Measurements from ENCODE around the gene FAM174C.
A peak's percentile ranks its signal among the peaks of the same experiment; 100 is the strongest.

FAM174C gene

DNA sequence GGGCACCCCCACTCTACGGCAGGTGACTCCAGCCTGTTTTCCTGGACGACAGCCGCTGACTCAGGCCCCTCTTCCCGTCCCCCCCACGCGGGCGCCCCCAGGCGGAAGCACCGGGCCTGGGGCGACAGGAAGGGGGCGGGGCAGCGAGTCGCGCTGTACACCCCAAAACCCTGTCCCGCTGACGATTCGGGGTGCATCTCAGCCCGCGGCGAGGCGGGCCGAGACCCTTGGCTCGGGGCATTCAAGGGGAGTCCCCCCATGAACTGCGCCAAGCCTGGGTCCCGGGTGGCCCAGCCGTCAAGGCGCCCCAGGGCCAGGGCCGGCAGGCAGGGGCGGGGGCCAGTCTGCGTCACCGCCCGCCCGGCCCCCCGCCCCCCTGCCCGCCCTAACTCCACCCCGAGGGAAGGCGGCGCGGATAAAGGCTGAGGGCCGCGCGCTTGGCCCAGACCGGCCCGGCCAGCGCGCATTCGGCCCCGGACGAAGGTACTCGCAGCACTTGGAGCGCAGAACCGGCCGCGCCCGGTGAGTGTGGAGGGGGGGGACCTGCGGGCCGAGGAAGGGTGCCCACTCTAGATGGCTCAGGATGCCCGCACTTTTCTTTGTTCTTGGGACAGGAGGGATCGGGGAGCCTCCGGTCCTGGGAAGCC, 27.1 kb upstream of the FAM174C start, which contains the start of gene MIDN:
Gene MIDN, plus strand, starts transcription at position 445 of the 647 bp plus-strand sequence. CDS start 1,714 bp downstream, outside the sequence.
- DNase-seq = peak; percentile 77
- in situ Hi-C loops (cut with HindIII; ENCODE audit: low pct_ligation_motif_present, low pct_unique_long_range_greater_than_20kb, low sequenced_read_pairs) = no loop called here

DNA sequence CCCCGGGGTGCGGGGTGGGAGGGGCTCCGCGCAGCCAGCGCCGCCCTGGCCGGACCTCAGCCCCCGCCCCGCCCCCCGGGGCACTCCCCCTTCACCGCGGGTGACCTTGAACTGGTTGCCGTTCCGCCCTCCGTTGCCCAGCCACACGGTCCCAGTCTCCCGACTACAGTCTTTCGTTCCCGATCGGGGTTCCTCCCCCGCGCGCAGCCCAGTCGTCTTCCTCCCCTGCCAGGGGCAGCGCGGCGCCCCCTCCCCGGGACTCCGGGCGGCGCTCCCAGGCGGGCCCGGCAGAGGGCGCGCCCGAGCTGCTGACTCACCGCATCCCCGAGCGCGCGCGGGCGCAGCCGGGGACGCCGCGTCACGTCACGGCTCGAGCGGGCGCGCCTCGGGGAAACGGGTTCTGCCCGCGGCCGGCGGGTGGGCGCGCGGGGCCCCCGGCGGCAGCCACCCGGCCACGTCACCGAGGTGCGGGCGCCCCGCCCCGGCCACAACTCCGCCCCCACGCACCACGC, 26.5 kb upstream of the FAM174C start:
- peak; percentile 76 for DNase-seq
- in situ Hi-C loops (cut with HindIII; ENCODE audit: low pct_ligation_motif_present, low pct_unique_long_range_greater_than_20kb, low sequenced_read_pairs) = no loop called here

GRCh38 chr19:1249298-1249989, 25.9 kb upstream of the FAM174C start:
- in situ Hi-C loops (cut with HindIII; ENCODE audit: low pct_ligation_motif_present, low pct_unique_long_range_greater_than_20kb, low sequenced_read_pairs) = no loop called here
- DNase-seq = peak; percentile 91

- DNase-seq = no peak
- in situ Hi-C loops (cut with HindIII; ENCODE audit: low pct_ligation_motif_present, low pct_unique_long_range_greater_than_20kb, low sequenced_read_pairs) = no loop called here
These were observed 25.3 kb upstream of the FAM174C start for GRCh38 chr19:1249990-1250436.

- DNase-seq = no peak
- in situ Hi-C loops (cut with HindIII; ENCODE audit: low pct_ligation_motif_present, low pct_unique_long_range_greater_than_20kb, low sequenced_read_pairs) = no loop called here
These were observed 24.7 kb upstream of the FAM174C start for GRCh38 chr19:1250437-1251260.

GRCh38 chr19:1251330-1252220, 23.8 kb upstream of the FAM174C start:
- peak; percentile 50 for DNase-seq
- in situ Hi-C loops (cut with HindIII; ENCODE audit: low pct_ligation_motif_present, low pct_unique_long_range_greater_than_20kb, low sequenced_read_pairs) = no loop called here

DNA sequence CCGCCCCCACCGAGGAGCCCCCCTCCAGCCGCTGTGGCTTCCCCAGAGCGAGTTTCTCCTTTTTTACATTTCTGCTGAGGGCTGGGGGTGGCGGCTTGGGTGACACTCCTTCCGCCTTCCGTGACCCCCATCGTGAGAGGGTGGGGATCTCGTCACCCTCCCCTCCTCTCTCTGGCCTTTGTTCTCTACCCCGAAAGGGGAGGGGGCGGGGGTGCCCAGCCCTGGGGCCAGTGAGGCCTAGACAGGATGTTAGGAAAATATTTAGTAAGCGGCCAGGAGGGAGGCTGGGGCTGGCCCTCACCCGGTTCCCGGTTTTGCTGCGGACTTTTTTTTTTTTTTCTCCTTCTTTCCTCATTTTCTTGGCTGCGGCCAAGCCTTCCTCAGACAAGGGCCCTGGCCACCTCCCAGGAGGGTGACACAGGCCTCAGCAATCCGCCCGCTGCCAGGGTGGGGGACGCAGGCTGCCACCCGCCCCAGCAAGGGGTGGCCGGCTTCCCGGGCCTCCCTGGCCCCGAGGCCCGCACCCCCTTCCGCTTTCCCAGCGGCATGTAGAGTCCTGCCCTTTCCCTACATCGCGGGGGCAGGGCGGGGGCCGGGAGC, 23.0 kb upstream of the FAM174C start:
- in situ Hi-C loops (cut with HindIII; ENCODE audit: low pct_ligation_motif_present, low pct_unique_long_range_greater_than_20kb, low sequenced_read_pairs) = no loop called here
- DNase-seq = peak; percentile 81

DNA sequence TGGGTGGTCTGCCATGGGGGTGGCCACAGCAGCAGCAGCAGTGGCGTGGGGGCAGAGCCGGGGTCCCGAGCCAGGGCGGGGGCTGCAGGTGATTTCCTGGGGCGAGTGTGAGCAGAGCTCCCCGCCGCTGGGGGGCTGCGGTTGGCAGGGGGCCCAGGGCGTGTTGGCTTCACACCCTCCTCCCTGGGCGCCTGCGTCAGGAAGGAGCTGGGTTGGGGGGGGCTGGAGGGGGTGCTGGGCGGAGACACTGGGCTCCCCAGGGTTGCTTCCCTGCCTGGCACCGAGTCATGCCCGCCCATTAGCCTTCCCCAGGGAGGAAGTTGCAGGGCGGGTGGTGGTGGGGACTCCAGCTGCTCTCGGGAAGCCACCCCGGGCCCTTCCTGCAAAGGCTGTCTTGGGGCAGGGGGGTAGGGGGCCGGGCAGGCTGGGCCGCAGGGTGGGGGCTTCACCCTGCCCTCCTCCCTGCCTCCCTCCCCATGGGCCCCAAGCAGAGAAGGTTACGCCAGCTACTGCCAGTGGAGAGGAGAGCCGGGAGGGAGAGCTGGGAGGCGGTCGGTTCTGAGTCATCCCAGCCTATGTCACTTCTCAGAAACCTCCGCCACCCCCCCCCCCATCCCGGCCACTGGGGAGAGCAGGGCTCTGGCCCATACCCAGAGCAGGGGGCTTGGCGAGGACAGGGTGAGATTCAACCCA, 22.4 kb upstream of the FAM174C start:
- in situ Hi-C loops (cut with HindIII; ENCODE audit: low pct_ligation_motif_present, low pct_unique_long_range_greater_than_20kb, low sequenced_read_pairs) = no loop called here
- peak; percentile 92 for DNase-seq

- in situ Hi-C loops (cut with HindIII; ENCODE audit: low pct_ligation_motif_present, low pct_unique_long_range_greater_than_20kb, low sequenced_read_pairs) = no loop called here
- no peak for DNase-seq
These were observed 21.7 kb upstream of the FAM174C start for GRCh38 chr19:1253514-1254080.

DNA sequence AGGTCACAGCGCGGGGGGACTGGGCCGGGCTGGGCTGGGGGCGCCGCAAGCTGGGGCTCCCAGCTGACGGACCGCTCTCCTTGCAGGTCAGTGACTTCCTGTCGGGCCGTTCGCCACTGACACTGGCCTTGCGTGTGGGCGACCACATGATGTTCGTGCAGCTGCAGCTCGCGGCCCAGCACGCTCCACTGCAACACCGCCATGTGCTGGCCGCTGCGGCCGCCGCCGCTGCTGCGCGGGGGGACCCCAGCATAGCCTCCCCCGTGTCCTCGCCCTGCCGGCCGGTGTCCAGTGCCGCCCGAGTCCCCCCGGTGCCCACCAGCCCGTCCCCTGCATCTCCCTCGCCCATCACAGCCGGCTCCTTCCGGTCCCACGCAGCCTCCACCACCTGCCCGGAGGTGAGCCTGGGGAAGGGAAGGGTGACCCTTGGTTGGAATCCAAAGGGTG, 21.2 kb upstream of the FAM174C start:
- in situ Hi-C loops (cut with HindIII; ENCODE audit: low pct_ligation_motif_present, low pct_unique_long_range_greater_than_20kb, low sequenced_read_pairs) = no loop called here
- no peak for DNase-seq

DNA sequence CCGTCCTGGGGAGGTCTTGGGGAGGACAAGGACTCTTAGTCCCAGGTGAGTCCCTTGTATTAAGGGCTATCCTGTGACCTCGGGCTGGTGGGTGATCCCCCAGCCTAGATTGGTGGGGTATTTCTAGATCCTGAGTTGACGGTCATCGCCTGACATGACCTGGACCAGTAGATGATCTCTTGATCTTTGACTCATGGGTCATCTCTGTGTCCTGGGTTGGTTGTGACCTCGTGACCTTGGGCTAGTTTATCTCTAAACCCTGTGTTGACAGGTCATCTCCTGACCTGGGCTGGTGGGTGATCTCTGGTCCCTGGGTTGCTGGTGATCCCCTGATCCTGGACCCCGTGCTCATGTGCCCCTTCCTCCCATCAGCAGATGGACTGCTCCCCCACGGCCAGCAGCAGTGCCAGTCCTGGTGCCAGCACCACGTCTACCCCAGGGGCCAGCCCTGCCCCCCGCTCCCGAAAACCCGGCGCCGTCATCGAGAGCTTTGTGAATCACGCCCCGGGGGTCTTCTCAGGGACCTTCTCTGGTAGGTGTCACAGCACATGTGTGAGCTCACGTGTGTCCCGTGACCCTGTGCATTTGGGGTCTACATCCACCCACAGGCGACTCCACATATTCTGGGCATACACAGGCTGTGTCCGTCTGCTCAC, 20.7 kb upstream of the FAM174C start:
- in situ Hi-C loops (cut with HindIII; ENCODE audit: low pct_ligation_motif_present, low pct_unique_long_range_greater_than_20kb, low sequenced_read_pairs) = no loop called here
- DNase-seq = no peak

- in situ Hi-C loops (cut with HindIII; ENCODE audit: low pct_ligation_motif_present, low pct_unique_long_range_greater_than_20kb, low sequenced_read_pairs) = no loop called here
- DNase-seq = no peak
These were observed 19.9 kb upstream of the FAM174C start for GRCh38 chr19:1255186-1256161.

DNA sequence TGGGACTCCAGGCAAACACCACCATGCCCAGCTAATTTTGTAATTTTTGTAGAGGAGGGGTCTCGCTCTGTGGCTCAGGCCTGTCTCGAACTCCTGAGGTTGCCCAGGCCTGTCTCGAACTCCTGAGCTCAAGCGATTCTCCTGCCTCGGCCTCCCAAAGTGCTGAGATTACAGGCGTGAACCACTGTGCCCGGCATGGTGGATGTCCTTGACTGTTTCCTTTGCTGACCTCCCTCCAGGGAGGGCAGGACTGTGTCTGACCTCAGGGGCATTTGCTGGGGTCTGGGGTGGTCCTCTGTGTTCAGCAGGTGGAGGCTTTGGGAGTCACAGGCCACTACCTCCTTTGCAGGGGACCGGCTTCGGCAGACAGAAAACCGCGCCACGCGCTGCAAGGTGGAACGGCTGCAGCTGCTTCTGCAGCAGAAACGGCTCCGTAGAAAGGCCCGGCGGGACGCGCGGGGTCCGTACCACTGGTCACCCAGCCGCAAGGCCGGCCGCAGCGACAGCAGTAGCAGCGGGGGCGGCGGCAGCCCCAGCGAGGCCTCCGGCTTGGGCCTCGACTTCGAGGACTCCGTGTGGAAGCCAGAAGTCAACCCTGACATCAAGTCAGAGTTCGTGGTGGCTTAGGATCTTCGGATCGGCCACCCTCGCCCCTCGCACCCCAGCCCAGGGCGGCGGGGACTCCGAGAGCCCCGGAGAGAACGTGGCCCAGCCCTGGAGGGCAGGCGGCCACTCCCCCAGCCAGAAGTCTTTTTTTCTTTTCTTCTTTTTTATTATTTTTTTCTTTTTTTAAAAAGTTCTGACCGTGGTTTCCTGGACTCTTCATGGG, 18.5 kb upstream of the FAM174C start:
- in situ Hi-C loops (cut with HindIII; ENCODE audit: low pct_ligation_motif_present, low pct_unique_long_range_greater_than_20kb, low sequenced_read_pairs) = no loop called here
- DNase-seq = no peak

GRCh38 chr19:1257475-1258162, 17.7 kb upstream of the FAM174C start:
- DNase-seq = no peak
- in situ Hi-C loops (cut with HindIII; ENCODE audit: low pct_ligation_motif_present, low pct_unique_long_range_greater_than_20kb, low sequenced_read_pairs) = no loop called here

All from ACHN (cell line).